ENCODE data around the gene PRSS1.

- TF ChIP-seq CTCF (conservative IDR thresholded peaks at IDR 0.05 in 1 of 2, IDR thresholded peaks at IDR 0.05 in 1 of 2; ENCODE audit: extremely low read depth in 1 of 2, insufficient read depth in 1 of 2, low read depth in 1 of 2, low read length in 2 of 2) (no peak), EZH2 (IDR thresholded peaks at IDR 0.05; ENCODE audit: borderline replicate concordance, low read length) (no peak)
Observed at GRCh38 chr7:142800699-142801260, 51.5 kb downstream of the PRSS1 start.

Data from mammary epithelial cell (primary cell).